ENCODE measurements around the gene DNAL4.

DNA sequence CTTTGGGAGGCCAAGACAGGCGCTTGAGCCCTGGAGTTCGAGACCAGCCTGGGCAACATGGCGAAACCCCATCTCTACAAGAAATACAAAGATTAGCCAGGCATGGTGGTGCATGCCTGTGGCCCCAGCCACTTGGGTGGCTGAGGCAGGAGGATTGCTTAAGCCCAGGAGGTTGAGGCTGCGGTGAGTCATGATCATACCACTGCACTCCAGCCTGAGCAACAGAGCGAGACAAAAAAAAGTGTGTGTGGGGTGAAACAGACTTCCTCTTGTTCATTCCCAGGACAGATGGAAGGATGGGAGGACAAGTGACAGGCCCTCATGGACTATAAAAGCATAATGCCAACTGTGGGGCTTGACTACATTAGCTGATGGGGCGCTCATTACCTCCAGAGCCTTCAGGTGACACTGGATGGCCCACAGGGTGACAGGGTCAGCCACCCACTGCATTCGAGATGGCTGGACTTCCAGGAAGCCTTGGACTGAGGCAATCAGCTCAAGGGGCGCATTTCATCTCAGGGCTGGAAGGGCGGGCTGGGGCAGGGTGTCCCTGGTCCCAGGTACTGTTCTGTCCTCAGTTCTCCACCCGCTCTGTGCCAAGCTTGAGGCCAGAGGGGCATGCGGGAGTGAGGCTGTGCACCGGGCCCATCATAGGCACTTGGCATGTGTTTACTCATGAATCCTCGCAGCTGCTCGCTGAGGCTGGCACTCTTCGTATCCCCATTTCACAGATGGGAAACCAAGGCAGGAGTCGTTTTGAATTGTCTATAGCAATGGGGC lies 37.4 kb upstream of the DNAL4 start:
- TF ChIP-seq POLR2A (IDR thresholded peaks at IDR 0.05), result no peak
- TF ChIP-seq CTCF (IDR thresholded peaks at IDR 0.05), result no peak

All from sigmoid colon (tissue), 3 donors.